ENCODE data around the gene CD2.

DNA sequence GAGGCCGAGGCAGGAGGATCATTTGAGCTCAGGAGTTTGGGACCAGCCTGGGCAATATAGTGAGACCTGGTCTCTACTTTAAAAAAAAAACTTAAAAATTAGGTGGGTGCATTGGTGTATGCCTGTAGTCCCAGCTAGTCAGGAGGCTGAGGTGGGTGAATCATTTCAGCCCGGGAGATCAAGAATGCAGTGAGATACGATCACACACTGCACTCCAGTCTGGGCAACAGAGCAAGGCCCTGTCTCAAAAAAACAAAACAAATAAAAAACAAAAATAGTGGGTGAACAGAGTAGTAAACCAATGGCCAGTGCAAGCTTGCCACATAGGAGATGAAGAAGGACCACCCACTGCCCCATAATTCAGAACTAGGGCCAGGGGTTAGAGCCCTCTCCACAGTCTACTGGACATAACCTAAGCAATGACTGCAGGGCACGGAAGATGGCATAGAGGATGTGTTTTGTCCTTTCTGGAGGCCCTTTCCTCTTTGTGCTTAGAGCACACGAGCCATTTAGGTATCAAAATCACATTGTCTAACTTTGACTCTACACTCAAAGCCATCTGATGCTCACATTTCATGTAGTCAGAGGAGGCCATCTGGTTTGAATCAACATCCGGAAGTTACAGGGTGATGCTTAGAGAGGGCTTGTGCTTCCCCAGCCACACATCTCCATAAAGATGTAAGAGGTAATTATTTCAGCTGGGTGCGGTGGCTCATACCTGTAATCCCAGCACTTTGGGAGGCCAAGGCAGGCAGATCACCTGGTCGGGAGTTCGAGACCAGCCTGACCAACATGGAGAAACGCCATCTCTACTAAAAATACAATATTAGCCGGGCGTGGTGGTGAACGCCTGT lies 12.6 kb downstream of the CD2 start:
- TF ChIP-seq, protein P1, sequence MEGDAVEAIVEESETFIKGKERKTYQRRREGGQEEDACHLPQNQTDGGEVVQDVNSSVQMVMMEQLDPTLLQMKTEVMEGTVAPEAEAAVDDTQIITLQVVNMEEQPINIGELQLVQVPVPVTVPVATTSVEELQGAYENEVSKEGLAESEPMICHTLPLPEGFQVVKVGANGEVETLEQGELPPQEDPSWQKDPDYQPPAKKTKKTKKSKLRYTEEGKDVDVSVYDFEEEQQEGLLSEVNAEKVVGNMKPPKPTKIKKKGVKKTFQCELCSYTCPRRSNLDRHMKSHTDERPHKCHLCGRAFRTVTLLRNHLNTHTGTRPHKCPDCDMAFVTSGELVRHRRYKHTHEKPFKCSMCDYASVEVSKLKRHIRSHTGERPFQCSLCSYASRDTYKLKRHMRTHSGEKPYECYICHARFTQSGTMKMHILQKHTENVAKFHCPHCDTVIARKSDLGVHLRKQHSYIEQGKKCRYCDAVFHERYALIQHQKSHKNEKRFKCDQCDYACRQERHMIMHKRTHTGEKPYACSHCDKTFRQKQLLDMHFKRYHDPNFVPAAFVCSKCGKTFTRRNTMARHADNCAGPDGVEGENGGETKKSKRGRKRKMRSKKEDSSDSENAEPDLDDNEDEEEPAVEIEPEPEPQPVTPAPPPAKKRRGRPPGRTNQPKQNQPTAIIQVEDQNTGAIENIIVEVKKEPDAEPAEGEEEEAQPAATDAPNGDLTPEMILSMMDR (conservative IDR thresholded peaks at IDR 0.05 in 1 of 2, IDR thresholded peaks at IDR 0.05 in 1 of 2; ENCODE audit: extremely low read depth in 1 of 2, insufficient read depth in 1 of 2, low read depth in 1 of 2, low read length in 2 of 2) = no peak
- TF ChIP-seq EZH2 (IDR thresholded peaks at IDR 0.05; ENCODE audit: borderline replicate concordance, low read length) = no peak

Measured in mammary epithelial cell (primary cell).